Activated gamma-delta T cell treated with anti-CD3 and anti-CD28 coated beads, Interleukin-2, amount 50 U/mL, for 16 hours (primary cell): ENCODE data around the gene RSPRY1.
"Not testable (repeated sequence)": the region's sequence is repeated elsewhere in the genome, so short reads cannot be mapped to it uniquely, and the experiment has no call there.

Experiments used
- DNase-seq: peaks from one replicate; pipeline ENCODE4 v3.0.0-alpha.2; 2020; ENCODE audit warnings: low read depth

Gene RSPRY1

GRCh38 chr16:57186872-57187854 is 1.0 kb downstream of the RSPRY1 start:
- DNase-seq, result peak; percentile 4

DNA sequence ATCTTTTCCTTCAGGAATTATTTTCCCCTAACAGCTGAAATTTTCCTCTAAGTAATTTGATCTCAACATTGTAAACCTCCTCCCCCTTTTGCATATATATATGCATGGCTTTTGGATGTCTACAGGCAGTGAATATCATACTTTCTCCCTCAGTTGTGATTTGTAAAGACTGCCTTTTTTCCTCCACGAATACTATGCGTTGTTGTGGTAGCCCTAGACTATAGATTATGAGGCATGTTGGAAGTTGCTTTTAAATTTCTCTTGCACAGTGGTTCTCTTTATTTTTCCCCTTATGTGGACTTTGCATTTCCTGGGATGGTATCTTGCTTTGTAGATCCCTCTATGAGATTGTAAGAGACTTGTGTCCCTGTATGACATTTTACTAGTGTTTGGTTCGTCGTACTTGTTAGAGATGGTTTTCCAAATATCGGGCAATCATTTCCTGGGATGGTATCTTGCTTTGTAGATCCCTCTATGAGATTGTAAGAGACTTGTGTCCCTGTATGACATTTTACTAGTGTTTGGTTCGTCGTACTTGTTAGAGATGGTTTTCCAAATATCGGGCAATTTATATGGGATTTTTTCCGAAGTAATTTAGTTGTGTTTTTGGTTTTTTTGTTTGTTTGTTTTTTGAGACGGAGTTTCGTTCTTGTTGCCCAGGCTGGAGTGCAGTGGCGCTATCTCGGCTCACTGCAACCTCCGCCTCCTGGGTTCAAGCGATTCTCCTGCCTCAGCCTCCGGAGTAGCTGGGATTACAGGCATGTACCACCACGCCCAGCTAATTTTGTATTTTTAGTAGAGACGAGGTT is 2.0 kb downstream of the RSPRY1 start:
- DNase-seq, result not testable (repeated sequence)

DNA sequence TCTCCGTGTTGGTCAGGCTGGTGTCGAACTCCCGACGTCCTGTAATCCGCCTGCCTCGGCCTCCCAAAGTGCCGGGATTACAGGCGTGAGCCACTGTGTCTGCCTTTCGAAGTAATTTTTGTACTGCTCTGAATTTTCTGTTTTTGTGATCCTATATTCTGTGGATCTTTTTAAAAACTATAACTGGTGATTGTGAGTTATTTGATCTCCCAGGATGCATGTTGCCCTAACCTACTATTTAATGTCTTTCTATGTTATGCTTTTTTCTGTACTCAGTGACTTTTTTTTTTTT is 2.5 kb downstream of the RSPRY1 start:
- no peak for DNase-seq

- not testable (repeated sequence) for DNase-seq
Measured at GRCh38 chr16:57189527-57189926, 3.4 kb downstream of the RSPRY1 start.

GRCh38 chr16:57190136-57190535 is 4.0 kb downstream of the RSPRY1 start:
- no peak for DNase-seq

- no peak for DNase-seq
Measured at GRCh38 chr16:57191056-57191571, 5.0 kb downstream of the RSPRY1 start.

DNA sequence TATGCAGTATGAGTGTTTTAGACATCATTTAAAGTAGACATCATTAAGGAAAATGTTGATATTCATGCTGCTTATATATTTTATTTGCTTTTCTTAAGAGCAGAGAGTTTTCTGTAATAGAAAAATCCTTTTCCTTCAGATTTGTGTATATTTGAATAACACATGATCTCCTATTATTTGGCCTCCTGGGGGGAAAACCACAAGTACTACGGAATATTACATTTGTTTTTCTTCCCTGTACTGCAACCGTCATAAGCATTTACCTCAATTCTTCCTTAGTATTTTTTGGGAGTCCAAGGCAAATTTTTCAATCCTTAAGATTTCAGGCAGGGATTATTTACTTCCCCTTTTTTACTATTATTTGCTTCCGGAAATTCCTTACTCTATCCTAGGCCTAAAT is 6.0 kb downstream of the RSPRY1 start:
- DNase-seq, result no peak

DNA sequence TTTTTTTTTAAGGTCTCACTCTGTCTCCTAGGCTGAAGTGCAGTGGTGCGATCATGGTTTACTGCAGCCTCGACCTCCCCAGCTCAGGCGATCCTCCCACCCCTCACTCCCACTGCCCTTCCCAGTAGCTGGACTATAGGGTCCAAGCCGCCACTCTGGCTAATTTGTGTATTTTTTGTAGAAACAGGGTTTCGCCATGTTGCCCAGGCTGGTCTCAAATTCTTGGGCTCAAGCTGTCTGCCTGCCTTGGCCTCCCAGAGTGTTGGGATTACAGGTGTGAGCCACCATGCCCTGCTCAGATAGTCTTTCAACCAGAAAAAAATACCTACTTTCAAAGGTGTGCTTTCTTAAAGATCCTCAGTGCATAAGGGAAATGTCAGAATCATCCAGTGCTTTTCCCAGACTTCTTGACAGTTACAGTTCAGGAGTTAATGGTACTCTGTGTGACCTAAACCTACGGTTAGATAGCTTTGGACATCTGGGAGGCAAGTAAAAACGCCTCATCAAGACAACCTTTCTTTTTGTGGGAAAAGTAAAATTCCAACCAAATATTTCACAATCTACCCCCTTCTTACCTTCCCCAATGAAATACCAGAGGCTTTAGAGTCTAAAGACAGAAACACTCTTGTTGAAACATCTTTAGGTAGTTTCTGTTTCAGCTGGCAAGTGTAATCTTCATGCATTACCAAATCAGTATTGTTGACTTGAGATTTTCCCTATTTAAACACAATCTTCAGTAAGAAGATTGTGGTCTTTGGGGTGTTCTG is 6.8 kb downstream of the RSPRY1 start:
- no peak for DNase-seq

DNA sequence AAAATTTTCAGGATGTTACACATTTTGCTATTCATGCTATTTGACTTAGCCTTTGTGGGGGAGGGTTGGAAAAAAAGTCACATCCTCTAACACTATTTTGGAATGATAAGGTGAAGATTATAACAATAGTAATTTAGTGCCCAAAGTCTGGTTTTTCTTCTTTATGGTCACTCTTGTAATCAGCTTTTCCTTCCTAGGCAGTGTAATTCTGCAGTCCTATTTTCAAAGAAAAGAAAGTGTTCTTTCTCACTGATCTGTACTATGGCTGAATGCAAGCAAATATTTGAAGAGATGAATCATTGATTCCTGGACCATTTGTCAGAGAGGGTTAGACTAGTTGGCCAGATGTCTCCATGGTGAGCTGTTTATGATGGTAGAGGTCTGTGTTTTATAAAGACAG is 8.4 kb downstream of the RSPRY1 start:
- DNase-seq, result no peak

DNA sequence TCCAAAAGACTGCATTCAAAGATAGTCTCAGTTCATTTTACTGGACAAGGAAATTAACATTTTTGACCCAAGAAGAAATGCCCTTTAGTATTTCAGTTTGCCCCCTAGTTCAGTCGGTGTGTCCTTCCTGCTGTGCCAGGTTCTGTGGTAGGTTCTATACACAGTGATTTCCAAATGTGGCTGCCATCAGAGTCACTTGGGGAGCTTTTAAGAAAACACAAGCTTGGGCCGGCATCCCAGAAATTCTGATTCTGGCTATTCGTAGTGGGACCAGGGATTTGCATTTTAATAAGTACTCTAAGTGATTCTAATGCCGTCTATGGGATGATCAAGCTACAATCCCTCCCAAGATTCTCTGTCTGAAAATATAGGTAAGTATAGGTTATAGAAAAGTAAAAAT is 10.2 kb downstream of the RSPRY1 start:
- DNase-seq, result no peak

- no peak for DNase-seq
Measured at GRCh38 chr16:57196753-57197152, 10.6 kb downstream of the RSPRY1 start.

DNA sequence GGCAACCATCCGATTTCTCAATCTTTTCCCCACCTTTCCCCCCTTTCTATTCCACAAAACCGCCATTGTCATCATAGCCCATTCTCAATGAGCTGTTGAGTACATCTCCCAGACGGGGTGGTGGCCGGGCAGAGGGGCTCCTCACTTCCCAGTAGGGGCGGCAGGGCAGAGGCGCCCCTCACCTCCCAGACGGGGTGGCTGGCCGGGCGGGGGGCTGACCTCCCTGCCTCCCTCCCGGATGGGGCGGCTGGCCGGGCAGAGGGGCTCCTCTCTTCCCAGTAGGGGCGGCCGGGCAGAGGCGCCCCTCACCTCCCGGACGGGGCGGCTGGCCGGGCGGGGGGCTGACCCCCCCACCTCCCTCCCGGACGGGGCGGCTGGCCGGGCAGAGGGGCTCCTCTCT is 14.2 kb downstream of the RSPRY1 start:
- not testable (repeated sequence) for DNase-seq

DNA sequence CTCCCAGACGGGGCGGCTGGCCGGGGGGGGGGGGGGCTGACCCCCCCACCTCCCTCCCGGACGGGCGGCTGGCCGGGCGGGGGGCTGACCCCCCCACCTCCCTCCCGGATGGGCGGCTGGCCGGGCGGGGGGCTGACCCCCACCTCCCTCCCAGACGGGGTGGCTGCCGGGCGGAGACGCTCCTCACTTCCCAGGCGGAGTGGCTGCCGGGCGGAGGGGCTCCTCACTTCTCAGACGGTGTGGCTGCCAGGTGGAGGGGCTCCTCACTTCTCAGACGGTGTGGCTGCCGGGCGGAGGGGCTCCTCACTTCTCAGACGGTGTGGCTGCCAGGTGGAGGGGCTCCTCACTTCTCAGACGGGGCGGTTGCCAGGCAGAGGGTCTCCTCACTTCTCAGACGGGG is 14.8 kb downstream of the RSPRY1 start:
- not testable (repeated sequence) for DNase-seq

GRCh38 chr16:57202095-57202886 is 16.2 kb downstream of the RSPRY1 start:
- DNase-seq, result no peak

GRCh38 chr16:57203451-57203850 is 17.3 kb downstream of the RSPRY1 start:
- no peak for DNase-seq

DNA sequence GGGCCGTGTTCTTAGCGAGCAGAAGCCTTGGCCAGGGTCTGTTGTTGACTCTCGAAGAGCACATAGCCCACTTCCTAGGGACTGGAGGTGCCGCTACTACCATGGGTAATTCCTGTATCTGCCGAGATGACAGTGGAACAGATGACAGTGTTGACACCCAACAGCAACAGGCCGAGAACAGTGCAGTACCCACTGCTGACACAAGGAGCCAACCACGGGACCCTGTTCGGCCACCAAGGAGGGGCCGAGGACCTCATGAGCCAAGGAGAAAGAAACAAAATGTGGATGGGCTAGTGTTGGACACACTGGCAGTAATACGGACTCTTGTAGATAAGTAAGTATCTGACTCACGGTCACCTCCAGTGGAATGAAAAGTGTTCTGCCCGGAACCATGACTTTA is 18.5 kb downstream of the RSPRY1 start:
- DNase-seq, result no peak

- no peak for DNase-seq
Measured at GRCh38 chr16:57208926-57209325, 22.8 kb downstream of the RSPRY1 start.

DNA sequence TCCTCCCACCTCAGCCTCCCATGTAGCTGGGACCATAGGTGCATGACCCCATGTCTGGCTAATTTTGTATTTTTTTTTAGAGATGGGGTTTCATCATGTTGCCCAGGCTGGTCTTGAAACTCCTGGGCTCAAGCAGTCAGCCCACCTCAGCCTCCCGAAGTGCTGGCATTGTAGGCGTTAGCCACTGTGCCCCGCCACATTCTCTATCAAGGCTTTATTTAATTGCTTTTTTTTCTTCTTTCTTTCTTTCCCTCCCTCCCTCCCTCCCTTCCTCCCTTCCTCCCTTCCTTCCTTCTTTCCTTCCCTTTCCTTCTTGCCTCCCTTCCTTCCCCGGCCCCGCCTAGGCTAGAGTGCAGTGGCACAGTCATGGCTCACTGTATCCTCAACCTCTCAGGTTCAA is 23.7 kb downstream of the RSPRY1 start:
- no peak for DNase-seq

DNA sequence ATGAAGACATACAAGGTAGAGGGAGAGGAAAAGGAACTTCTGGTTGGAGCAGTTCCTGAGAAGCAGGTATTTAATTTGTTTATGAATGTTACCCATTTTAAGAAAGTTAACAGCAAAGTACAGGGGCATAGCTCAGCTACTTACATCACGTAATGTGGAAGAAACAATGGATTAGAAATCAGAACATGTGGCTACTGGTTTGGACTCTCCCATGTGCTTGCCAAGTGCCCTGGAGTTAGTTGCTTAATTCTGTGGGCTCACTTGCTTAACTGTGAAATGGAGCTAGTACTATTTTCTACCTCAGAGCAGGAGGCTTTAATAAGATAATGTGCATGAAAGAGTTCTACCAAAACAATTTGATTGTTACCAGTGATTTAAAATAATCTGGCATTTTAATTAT is 27.3 kb downstream of the RSPRY1 start:
- no peak for DNase-seq

DNA sequence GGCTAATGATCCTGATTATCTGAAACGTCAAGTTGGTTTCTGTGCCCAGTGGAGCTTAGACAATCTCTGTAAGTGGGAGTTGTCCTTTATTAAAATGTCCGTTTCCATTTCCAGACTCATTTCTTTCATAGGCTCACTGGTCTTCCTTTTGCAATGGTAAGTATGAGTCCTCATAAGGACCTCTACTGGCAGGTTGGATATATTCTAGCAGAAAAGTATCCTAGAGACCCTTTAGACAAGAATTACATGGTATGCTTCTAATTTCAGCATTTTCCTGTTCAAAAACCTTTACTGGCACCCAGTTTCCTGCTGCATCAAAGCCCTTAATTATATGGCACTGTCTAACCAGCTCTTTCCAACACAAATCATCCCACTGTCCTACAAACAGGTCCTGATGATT is 30.8 kb downstream of the RSPRY1 start:
- no peak for DNase-seq

DNA sequence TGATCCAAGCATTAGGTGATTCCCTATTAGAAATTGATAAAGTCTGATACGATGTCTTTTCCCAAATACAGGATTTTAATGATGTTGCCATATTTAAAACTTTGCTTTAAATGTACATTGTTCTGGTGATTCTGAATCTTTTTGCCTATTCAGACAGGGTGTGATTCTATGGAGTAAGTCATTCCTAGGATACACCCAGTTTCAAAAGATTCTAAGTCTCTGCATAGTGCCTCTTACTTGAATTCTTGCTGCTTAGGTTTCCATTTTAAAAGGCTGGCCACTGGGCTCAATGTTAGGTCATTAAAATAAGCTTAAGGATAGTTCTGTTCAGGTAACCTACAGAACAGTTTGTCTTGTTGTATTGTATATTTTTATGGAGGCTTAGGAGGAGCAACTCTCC is 36.9 kb downstream of the RSPRY1 start:
- no peak for DNase-seq
